ENCODE results near the gene EPB41. TPM values are rescaled to one million over a fixed set of nuclear protein-coding genes. Genes with fewer than 3 reads are reported as not detected.

The EPB41 gene
- total and polyA plus RNA-seq, 2 experiments from 2014 or later, result 26.8 to 112 TPM

DNA sequence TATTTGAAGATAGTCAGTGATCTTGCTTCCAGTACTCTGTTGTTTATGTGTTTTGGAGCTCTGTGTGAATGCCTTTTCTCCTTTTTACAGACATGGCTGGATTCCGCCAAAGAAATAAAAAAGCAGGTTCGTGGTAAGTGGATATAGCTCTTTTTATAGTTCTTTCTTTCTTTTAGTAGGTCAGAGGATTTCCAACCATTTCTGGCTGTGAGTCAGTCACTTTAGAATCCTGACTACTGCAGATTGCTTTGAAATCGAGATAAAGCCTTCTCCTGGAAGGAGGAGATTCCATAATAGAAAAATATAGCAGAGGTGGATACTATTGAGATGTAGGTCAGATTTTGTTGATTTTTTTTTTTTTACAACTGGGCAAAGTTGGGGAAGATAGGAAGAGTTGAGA lies 97.4 kb downstream of the EPB41 start (continued):
- TF ChIP-seq, protein P1, sequence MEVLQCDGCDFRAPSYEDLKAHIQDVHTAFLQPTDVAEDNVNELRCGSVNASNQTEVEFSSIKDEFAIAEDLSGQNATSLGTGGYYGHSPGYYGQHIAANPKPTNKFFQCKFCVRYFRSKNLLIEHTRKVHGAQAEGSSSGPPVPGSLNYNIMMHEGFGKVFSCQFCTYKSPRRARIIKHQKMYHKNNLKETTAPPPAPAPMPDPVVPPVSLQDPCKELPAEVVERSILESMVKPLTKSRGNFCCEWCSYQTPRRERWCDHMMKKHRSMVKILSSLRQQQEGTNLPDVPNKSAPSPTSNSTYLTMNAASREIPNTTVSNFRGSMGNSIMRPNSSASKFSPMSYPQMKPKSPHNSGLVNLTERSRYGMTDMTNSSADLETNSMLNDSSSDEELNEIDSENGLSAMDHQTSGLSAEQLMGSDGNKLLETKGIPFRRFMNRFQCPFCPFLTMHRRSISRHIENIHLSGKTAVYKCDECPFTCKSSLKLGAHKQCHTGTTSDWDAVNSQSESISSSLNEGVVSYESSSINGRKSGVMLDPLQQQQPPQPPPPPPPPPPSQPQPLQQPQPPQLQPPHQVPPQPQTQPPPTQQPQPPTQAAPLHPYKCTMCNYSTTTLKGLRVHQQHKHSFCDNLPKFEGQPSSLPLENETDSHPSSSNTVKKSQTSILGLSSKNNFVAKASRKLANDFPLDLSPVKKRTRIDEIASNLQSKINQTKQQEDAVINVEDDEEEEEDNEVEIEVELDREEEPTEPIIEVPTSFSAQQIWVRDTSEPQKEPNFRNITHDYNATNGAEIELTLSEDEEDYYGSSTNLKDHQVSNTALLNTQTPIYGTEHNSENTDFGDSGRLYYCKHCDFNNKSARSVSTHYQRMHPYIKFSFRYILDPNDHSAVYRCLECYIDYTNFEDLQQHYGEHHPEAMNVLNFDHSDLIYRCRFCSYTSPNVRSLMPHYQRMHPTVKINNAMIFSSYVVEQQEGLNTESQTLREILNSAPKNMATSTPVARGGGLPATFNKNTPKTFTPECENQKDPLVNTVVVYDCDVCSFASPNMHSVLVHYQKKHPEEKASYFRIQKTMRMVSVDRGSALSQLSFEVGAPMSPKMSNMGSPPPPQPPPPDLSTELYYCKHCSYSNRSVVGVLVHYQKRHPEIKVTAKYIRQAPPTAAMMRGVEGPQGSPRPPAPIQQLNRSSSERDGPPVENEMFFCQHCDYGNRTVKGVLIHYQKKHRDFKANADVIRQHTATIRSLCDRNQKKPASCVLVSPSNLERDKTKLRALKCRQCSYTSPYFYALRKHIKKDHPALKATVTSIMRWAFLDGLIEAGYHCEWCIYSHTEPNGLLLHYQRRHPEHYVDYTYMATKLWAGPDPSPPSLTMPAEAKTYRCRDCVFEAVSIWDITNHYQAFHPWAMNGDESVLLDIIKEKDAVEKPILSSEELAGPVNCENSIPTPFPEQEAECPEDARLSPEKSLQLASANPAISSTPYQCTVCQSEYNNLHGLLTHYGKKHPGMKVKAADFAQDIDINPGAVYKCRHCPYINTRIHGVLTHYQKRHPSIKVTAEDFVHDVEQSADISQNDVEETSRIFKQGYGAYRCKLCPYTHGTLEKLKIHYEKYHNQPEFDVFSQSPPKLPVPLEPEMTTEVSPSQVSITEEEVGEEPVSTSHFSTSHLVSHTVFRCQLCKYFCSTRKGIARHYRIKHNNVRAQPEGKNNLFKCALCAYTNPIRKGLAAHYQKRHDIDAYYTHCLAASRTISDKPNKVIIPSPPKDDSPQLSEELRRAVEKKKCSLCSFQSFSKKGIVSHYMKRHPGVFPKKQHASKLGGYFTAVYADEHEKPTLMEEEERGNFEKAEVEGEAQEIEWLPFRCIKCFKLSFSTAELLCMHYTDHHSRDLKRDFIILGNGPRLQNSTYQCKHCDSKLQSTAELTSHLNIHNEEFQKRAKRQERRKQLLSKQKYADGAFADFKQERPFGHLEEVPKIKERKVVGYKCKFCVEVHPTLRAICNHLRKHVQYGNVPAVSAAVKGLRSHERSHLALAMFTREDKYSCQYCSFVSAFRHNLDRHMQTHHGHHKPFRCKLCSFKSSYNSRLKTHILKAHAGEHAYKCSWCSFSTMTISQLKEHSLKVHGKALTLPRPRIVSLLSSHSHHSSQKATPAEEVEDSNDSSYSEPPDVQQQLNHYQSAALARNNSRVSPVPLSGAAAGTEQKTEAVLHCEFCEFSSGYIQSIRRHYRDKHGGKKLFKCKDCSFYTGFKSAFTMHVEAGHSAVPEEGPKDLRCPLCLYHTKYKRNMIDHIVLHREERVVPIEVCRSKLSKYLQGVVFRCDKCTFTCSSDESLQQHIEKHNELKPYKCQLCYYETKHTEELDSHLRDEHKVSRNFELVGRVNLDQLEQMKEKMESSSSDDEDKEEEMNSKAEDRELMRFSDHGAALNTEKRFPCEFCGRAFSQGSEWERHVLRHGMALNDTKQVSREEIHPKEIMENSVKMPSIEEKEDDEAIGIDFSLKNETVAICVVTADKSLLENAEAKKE (CRISPR knock-in tag; IDR thresholded peaks at IDR 0.05), result no peak
- no peak for TF ChIP-seq ZNF114 (CRISPR knock-in tag; IDR thresholded peaks at IDR 0.05)

GRCh38 chr1:29017235-29017634 lies 102.9 kb downstream of the EPB41 start:
- Mint-ChIP-seq H3K27me3 (ENCODE audit: insufficient read depth, low read depth, poor library complexity) (peaks cover 2% of the 10 kb centered on the region), H3K4me3 (no peak overlapping the region), H3K9me3 (no peaks in the 10 kb centered on the region), H3K4me1 (no peaks in the 10 kb centered on the region), H3K36me3 (ENCODE audit: low read depth) (no peaks in the 10 kb centered on the region), H3K27ac (no peak overlapping the region)
- H3K79me2 ChIP-seq (replicated peaks; ENCODE audit: insufficient read depth), result no peaks in the 10 kb centered on the region
- H3K4me2 ChIP-seq, result no peak overlapping the region
- no peak overlapping the region for H3K4me3 ChIP-seq
- no peak overlapping the region for H3K27ac ChIP-seq (ENCODE audit: low read depth)
- no peaks in the 10 kb centered on the region for H3K36me3 ChIP-seq (ENCODE audit: insufficient read depth)
- ATAC-seq (no peak), DNase-seq (ENCODE audit: low spot score) (no peak)
- H4K20me1 ChIP-seq (replicated peaks; ENCODE audit: insufficient read depth), result no peaks in the 10 kb centered on the region
- H2AFZ ChIP-seq, result no peak overlapping the region
- H3K4me1 ChIP-seq (ENCODE audit: insufficient read depth), result peaks cover 6% of the 10 kb centered on the region
- H3K27me3 ChIP-seq (ENCODE audit: insufficient read depth), result no peaks in the 10 kb centered on the region
- H3F3A ChIP-seq (replicated peaks; ENCODE audit: low read depth), result no peaks in the 10 kb centered on the region
- TF ChIP-seq CTCF (conservative IDR thresholded peaks at IDR 0.05; ENCODE audit: low read depth in 2 of 2) (no peak), JUNB (IDR thresholded peaks at IDR 0.05; ENCODE audit: unreplicated experiment) (no peak), ZNF331 (CRISPR knock-in tag; IDR thresholded peaks at IDR 0.05; ENCODE audit: low read depth) (no peak)
- no peaks in the 10 kb centered on the region for H3K9me2 ChIP-seq (ENCODE audit: insufficient read depth)
